IPS DF 6.9 (cell line): Measurements from ENCODE around the gene HERC5.

Experiments
- DNase-seq: peaks from one replicate; pipeline ENCODE4 v3.0.0-alpha.2; 2013; ENCODE audit warnings: low read depth, low spot score
- H3K27ac ChIP-seq: one replicate; pipeline ENCODE4 v1.5.1; 2013; ENCODE audit warnings: low read length, control low read depth
- H3K27me3 ChIP-seq: 2 replicates; pipeline ENCODE4 v1.6.1; 2013; ENCODE audit warnings: mild to moderate bottlenecking, low read length; ENCODE audit not compliant: control insufficient read depth, insufficient read depth
- H3K36me3 ChIP-seq: 2 replicates; pipeline ENCODE4 v1.6.1; 2013; ENCODE audit warnings: low read length; ENCODE audit not compliant: control insufficient read depth, insufficient read depth
- H3K4me1 ChIP-seq: 2 replicates; pipeline ENCODE4 v1.6.1; 2013; ENCODE audit warnings: low read length; ENCODE audit not compliant: control insufficient read depth, insufficient read depth
- H3K4me3 ChIP-seq: 2 replicates; pipeline ENCODE4 v1.5.1; 2013; ENCODE audit warnings: mild to moderate bottlenecking, low read length
- H3K9me3 ChIP-seq: 2 replicates; pipeline ENCODE4 v1.6.1; 2013; ENCODE audit warnings: low read length, inconsistent platforms; ENCODE audit not compliant: control insufficient read depth, insufficient read depth
- whole genome bisulfite sequencing: extraction: QIAGEN DNeasy Blood & Tissue Kit; methylation state at CpG from one replicate; pipeline ENCODE4 v1.1.7; 2013; ENCODE audit warnings: mixed read lengths, missing lambda C conversion rate; ENCODE audit not compliant: insufficient read length, insufficient coverage; 5-methylcytosine and 5-hydroxymethylcytosine counted together

The HERC5 gene

GRCh38 chr4:88518911-88519310, 62.0 kb downstream of the HERC5 start:
- no CpG with 5 or more reads among the region's 6 CpGs for WGBS
- no peak overlapping the region for H3K4me3 ChIP-seq

GRCh38 chr4:88522702-88523324, 65.9 kb downstream of the HERC5 start:
- Histone ChIP-seq H3K27me3 (no peaks in the 10 kb centered on the region), H3K4me1 (no peaks in the 10 kb centered on the region), H3K27ac (no peak overlapping the region), H3K36me3 (no peaks in the 10 kb centered on the region; the same call in 1 of the 2 replicates), H3K4me3 (peak overlapping the region; percentile 63), H3K9me3 (no peaks in the 10 kb centered on the region)
- WGBS = no CpG with 5 or more reads among the region's 28 CpGs
- no peak for DNase-seq

More at GRCh38 chr4:88518911-88519310, 62.0 kb downstream of the HERC5 start:
- no peak for DNase-seq
- Histone ChIP-seq H3K36me3 (no peaks in the 10 kb centered on the region; the same call in 1 of the 2 replicates), H3K27ac (no peak overlapping the region), H3K9me3 (no peaks in the 10 kb centered on the region), H3K4me1 (no peaks in the 10 kb centered on the region), H3K27me3 (no peaks in the 10 kb centered on the region)

DNA sequence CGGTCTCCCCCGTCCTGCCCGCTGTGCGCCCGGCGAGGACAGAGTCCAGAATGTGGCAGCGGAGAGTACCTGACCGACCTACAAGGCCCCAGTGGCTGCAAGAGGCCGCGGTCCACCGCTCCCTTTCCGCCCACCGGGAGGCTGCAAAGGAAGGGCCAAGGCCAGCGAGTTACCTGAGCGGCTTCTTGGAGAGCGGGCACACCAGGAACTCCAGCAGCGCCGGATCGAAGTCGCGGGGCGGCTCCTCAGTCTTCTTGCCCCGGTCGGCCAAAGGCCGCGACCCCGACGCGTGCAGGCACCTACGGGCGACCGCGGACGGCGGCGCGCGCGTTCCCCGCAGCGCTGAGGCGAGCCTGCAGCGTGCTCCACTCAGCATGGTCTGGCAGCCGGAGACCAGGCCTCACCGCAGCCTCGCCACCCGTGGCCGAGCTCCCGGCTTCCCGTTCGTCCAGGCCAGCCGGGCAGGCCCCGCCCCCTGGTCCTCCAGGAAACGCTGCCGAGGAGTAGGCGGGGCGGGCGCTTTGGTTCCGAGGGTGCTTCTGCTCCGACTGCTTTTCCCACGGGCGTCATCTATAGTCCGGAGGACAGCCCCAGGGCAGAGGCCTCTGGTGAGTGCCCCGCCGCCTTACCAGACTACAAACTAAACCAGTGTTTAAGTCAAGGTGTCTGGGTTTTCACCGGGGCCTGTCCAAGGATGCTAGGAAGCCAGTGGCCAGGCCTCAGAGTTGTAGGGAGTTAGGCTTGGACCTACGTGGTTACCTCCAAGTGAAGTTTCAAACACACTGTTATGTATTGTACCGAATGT, 66.6 kb downstream of the HERC5 start, which contains the start of gene PYURF:
PYURF (minus strand) TSS at position 452 of the 805 bp plus-strand sequence; CDS start at position 376, 76 bp downstream.
- H3K27ac ChIP-seq = no peak within 1 kb of the TSS
- no peaks in the 10 kb centered on the region for H3K4me1 ChIP-seq
- H3K4me3 ChIP-seq = peak within 1 kb of the TSS; percentile 63
- no peaks in the 10 kb centered on the region; the same call in 1 of the 2 replicates for H3K36me3 ChIP-seq
- WGBS = no CpG with 5 or more reads among the region's 68 CpGs
- H3K27me3 ChIP-seq = no peaks in the 10 kb centered on the region
- DNase-seq = peak; percentile 75
- H3K9me3 ChIP-seq = no peaks in the 10 kb centered on the region

DNA sequence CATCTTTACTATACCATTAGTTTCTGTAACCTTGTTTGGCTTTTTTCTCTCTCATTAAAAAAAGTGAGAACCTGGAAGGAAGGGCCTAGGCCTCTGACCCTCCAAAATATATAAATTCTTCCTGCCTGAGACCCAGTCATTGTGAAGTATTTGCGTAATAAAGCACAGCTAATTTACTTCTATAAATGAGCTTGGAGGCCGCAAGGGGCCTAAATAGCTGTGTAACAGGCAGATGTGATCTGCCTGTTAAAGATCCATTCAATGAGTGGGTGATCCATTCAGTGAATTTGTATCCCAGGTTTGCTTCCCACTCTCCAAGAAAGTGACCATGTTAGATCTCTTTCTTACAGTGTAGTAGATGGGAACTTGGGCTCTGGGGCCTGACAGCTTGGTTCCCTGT, 67.3 kb downstream of the HERC5 start:
- no peak for DNase-seq
- no peaks in the 10 kb centered on the region; the same call in 1 of the 2 replicates for H3K36me3 ChIP-seq
- no peak overlapping the region for H3K4me3 ChIP-seq
- no CpG with 5 or more reads among the region's 2 CpGs for WGBS
- no peaks in the 10 kb centered on the region for H3K4me1 ChIP-seq
- no peak overlapping the region for H3K27ac ChIP-seq
- no peaks in the 10 kb centered on the region for H3K9me3 ChIP-seq
- no peaks in the 10 kb centered on the region for H3K27me3 ChIP-seq

DNA sequence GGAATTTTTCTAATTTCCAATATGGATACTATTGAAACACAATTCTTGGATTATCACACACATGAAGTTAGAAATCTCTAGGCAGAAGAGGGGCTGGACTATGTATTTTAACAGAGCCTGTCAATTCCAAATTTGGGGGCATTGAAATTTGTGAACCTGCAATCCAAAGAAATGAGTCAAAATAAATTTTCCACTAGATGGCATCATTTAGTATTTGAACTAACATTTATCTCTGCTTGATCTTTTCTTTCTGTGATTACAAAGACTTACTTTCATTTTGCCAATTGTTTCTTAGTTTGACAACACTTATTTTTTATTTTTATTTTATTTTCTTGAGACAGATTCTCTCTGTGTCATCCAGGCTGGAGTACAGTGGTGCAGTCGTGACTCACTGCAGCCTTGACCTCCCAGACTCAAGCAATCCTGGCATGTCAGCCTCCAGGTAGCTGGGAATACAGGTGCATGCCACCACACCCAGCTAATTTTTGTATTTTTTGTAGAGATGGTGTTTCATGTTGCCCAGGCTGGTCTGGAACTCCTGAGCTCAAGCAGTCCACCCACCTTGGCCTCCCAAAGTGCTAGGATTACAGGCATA, 69.4 kb downstream of the HERC5 start:
- no peak for DNase-seq
- Histone ChIP-seq H3K27me3 (no peaks in the 10 kb centered on the region), H3K36me3 (no peaks in the 10 kb centered on the region), H3K9me3 (no peaks in the 10 kb centered on the region), H3K27ac (no peak overlapping the region), H3K4me1 (no peaks in the 10 kb centered on the region), H3K4me3 (no peak overlapping the region)
- no CpG with 5 or more reads among the region's 1 CpG for WGBS

DNA sequence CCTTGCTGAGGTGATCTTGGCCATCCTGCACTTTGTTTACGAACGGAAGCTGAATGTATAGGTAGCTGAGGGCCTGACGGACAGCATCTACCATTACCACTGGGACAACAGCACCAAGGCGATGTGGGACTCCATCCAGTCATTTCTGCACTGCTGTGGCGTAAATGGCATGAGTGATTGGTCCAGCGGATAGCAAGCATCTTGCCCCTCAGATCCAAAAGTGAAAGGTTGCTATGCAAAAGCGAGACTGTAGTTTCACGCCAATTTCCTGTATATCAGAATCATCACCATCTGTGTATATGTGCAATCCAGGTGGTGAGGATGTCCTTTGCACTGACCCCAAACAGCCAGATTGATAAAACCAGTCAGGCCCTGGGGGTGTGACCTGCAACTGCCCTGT, 70.9 kb downstream of the HERC5 start:
- H3K36me3 ChIP-seq = no peaks in the 10 kb centered on the region
- no CpG with 5 or more reads among the region's 8 CpGs for WGBS
- no peaks in the 10 kb centered on the region for H3K4me1 ChIP-seq
- H3K27ac ChIP-seq = no peak overlapping the region
- no peaks in the 10 kb centered on the region for H3K9me3 ChIP-seq
- H3K27me3 ChIP-seq = no peaks in the 10 kb centered on the region
- H3K4me3 ChIP-seq = no peak overlapping the region
- no peak for DNase-seq

- H3K27me3 ChIP-seq = no peaks in the 10 kb centered on the region
- no peak for DNase-seq
- H3K4me1 ChIP-seq = no peaks in the 10 kb centered on the region
- no peaks in the 10 kb centered on the region for H3K9me3 ChIP-seq
- no peak overlapping the region for H3K27ac ChIP-seq
- H3K4me3 ChIP-seq = no peak overlapping the region
- WGBS = no CpG with 5 or more reads among the region's 3 CpGs
- H3K36me3 ChIP-seq = no peaks in the 10 kb centered on the region
Measured at GRCh38 chr4:88528861-88529260, 71.9 kb downstream of the HERC5 start.

DNA sequence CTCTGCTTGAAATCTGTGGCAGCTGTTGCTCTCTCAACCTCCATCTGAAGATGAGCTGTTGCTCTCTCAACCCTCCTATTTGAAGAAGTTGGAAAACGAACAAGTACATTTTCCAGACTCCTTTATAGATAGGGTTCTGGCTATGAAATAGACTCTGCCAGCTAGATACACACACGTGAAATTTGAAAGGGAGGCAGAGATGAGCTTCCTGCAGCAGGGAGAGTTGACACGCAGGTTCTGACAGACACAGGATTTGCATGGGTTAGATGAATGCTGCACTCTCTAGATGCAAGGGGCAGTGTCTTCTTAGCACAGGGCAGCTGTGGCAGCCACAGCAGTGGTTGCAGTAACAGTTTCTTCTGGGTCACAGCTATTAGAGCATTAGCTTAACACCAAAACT, 74.6 kb downstream of the HERC5 start:
- Histone ChIP-seq H3K4me1 (no peaks in the 10 kb centered on the region), H3K4me3 (peak overlapping the region; percentile 17; the same call in 1 of the 2 replicates), H3K27me3 (no peaks in the 10 kb centered on the region), H3K36me3 (no peaks in the 10 kb centered on the region), H3K27ac (no peak overlapping the region), H3K9me3 (no peaks in the 10 kb centered on the region)
- no peak for DNase-seq
- no CpG with 5 or more reads among the region's 3 CpGs for WGBS

DNA sequence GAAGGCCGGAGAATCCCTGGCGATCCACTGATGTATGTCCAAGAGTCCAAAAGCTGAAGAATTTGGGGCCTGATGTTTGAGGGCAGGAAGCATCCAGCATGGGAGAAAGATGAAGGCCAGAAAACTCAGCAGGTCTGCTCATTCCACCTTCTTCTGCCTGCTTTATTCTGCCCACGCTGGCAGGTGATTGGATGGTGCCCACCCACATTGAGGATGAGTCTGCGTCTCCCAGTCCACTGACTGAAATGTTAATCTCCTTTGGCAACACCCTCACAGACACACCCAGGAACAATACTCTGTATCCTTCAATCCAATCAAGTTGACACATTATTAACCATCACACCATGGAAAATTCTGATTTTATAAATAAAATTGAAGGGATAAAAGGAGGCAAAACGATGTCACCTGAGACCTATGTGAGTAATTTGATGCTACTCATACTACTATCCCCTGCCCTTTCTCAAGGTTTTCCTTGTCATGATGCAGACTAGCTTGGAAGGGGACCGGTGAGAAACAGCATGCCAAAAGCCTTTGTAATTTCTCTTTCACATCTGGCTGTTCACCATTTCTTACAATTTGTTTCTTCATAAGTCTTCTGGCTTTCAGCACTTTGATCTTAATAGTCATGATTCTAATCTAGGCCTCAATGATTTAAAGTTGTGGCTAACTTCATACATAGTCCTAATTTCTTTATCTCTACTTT, 76.3 kb downstream of the HERC5 start:
- WGBS = no CpG with 5 or more reads among the region's 6 CpGs
- peak overlapping the region; percentile 30; the same call in 1 of the 2 replicates for H3K4me3 ChIP-seq
- H3K27ac ChIP-seq = no peak overlapping the region
- H3K36me3 ChIP-seq = no peaks in the 10 kb centered on the region
- no peaks in the 10 kb centered on the region for H3K9me3 ChIP-seq
- no peak for DNase-seq
- H3K27me3 ChIP-seq = no peaks in the 10 kb centered on the region
- no peaks in the 10 kb centered on the region for H3K4me1 ChIP-seq
